Measurements from ENCODE around the gene SART1.

DNA sequence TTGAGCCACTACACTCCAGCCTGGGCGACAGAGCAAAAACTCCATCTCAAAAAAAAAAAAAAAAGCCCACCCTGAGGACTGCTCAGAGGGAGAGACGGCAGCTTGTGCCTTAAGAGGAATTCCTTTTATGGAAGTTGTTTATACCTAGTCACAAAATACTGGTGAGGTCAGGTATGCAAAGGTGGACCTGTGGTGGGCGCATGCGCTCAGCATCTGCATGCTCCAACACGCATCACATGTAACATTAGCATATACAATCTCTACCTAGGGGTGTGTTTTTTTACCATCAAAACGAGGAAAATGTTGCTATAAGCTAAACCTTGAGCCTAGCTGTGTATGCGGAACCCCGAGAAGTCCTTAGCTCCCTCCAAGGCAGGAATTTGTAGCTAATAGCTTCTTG is 6.8 kb upstream of the SART1 start:
- TF ChIP-seq, protein P1, sequence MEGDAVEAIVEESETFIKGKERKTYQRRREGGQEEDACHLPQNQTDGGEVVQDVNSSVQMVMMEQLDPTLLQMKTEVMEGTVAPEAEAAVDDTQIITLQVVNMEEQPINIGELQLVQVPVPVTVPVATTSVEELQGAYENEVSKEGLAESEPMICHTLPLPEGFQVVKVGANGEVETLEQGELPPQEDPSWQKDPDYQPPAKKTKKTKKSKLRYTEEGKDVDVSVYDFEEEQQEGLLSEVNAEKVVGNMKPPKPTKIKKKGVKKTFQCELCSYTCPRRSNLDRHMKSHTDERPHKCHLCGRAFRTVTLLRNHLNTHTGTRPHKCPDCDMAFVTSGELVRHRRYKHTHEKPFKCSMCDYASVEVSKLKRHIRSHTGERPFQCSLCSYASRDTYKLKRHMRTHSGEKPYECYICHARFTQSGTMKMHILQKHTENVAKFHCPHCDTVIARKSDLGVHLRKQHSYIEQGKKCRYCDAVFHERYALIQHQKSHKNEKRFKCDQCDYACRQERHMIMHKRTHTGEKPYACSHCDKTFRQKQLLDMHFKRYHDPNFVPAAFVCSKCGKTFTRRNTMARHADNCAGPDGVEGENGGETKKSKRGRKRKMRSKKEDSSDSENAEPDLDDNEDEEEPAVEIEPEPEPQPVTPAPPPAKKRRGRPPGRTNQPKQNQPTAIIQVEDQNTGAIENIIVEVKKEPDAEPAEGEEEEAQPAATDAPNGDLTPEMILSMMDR (IDR thresholded peaks at IDR 0.05; ENCODE audit: low read depth, low read length, missing input control): no peak
- TF ChIP-seq, protein P2, sequence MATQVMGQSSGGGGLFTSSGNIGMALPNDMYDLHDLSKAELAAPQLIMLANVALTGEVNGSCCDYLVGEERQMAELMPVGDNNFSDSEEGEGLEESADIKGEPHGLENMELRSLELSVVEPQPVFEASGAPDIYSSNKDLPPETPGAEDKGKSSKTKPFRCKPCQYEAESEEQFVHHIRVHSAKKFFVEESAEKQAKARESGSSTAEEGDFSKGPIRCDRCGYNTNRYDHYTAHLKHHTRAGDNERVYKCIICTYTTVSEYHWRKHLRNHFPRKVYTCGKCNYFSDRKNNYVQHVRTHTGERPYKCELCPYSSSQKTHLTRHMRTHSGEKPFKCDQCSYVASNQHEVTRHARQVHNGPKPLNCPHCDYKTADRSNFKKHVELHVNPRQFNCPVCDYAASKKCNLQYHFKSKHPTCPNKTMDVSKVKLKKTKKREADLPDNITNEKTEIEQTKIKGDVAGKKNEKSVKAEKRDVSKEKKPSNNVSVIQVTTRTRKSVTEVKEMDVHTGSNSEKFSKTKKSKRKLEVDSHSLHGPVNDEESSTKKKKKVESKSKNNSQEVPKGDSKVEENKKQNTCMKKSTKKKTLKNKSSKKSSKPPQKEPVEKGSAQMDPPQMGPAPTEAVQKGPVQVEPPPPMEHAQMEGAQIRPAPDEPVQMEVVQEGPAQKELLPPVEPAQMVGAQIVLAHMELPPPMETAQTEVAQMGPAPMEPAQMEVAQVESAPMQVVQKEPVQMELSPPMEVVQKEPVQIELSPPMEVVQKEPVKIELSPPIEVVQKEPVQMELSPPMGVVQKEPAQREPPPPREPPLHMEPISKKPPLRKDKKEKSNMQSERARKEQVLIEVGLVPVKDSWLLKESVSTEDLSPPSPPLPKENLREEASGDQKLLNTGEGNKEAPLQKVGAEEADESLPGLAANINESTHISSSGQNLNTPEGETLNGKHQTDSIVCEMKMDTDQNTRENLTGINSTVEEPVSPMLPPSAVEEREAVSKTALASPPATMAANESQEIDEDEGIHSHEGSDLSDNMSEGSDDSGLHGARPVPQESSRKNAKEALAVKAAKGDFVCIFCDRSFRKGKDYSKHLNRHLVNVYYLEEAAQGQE (IDR thresholded peaks at IDR 0.05): no peak
- no peak for TF ChIP-seq SP1 (IDR thresholded peaks at IDR 0.05)
- TF ChIP-seq RXRA (IDR thresholded peaks at IDR 0.05): no peak
